Activated CD8-positive, alpha-beta T cell treated with anti-CD3 and anti-CD28 coated beads for 36 hours (primary cell): ENCODE data around the gene BCORL1. TPM values are rescaled to one million over a fixed set of nuclear protein-coding genes. Genes with fewer than 3 reads are reported as not detected.
A peak's percentile ranks its signal among the peaks of the same experiment; 100 is the strongest.

ENCODE experiments used
- ATAC-seq: fragments of 200-7000 bp; cut with Tn5 transposase; one replicate; pipeline ENCODE4 v1.10.0; 2021; ENCODE audit warnings: mild to moderate bottlenecking, moderate library complexity
- CTCF ChIA-PET: fragments of 350-600 bp; sonication (Branson Sonifier 250); formaldehyde crosslinking; loops from one replicate; lab custom pipeline; 2021; ENCODE audit warnings: antibody characterized with exemption; lab: Charles Lee
- POLR2A ChIA-PET: fragments of 350-600 bp; sonication (Branson Sonifier 250); formaldehyde crosslinking; loops from one replicate; lab custom pipeline; 2021; ENCODE audit warnings: antibody characterized with exemption; lab: Charles Lee
- DNase-seq: peaks from one replicate; pipeline ENCODE4 v3.0.0-alpha.2; 2020
- H3K27ac Mint-ChIP-seq: one replicate; pipeline ENCODE4 v1.8.0; 2021; ENCODE audit warnings: mild to moderate bottlenecking, mixed read lengths
- H3K27me3 Mint-ChIP-seq: one replicate; pipeline ENCODE4 v1.8.0; 2021; ENCODE audit warnings: mixed read lengths
- H3K36me3 Mint-ChIP-seq: one replicate; pipeline ENCODE4 v1.8.0; 2021; ENCODE audit warnings: low read depth, mixed read lengths
- H3K4me1 Mint-ChIP-seq: one replicate; pipeline ENCODE4 v1.8.0; 2021; ENCODE audit warnings: low read depth, mixed read lengths
- H3K4me3 Mint-ChIP-seq: one replicate; pipeline ENCODE4 v1.8.0; 2021; ENCODE audit warnings: mild to moderate bottlenecking, moderate library complexity, mixed read lengths
- H3K9me3 Mint-ChIP-seq: one replicate; pipeline ENCODE4 v1.8.0; 2021; ENCODE audit warnings: mixed read lengths
- intact Hi-C: fragments of 100-400 bp; cut with micrococcal nuclease; formaldehyde crosslinking; loops from one replicate; pipeline ENCODE4 v1.10.0; 2022
- total RNA-seq, 2 experiments: library from RNA; stranded (reverse); gene quantifications; one replicate each; pipeline ENCODE4 v1.2.3, GENCODE V29; 2021
- TF ChIP-seq, protein P1 (sequence below): fragments of 200-600 bp; IDR thresholded peaks from one replicate; pipeline ENCODE4 v1.8.0; 2022; ENCODE audit warnings: antibody characterized with exemption, mild to moderate bottlenecking

BCORL1 gene
- total RNA-seq, 2 experiments from 2014 or later = 7.1 to 9.9 TPM

DNA sequence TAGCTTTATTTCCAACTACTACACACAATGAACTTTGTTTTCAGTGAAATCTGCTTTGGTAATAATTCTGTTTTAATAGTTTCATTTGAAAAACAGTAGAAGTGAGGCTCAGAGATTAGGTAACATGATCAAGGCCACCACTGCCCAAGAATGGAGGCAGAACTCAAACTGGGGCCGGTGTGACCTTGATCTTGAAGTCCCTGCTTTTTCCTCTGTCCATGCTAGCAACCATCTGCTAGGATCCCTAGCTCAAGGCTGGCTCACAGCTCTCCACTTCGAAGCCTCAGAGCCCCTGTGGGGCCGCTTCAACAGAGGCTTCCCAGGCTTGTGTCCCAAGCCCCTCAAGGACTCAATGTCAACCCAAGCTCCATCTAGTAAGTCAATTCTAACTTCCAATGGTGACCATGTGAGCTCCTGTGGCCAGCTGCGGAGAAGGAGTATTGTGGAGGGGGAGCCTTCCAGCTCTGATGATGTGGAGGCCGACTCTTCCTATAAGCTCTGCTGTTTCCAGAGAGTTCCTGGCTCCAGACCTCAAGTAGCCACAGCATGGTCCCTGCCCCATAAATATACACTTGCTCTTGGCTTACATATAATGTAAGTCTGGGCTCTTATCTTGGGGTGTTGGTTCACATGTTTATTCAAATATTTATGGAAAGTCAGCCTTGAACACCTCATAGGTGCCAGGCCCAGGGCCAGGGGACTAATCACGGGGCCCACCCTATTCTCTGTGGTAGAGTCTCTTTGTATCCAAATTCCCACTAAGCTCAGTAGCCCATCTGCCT, 113.0 kb downstream of the BCORL1 start:
- H3K9me3 Mint-ChIP-seq = no peaks in the 10 kb centered on the region
- ChIA-PET POLR2A (interaction anchor here (0.5 to 2.3 kb wide), 4 partner anchors 10 to 78 kb away, joined by 3 to 10 read pairs (median 4); no protein-coding TSS in a partner anchor), CTCF (interaction anchor here (0.8 to 1.7 kb wide), 4 partner anchors 14 to 35 kb away, joined by 3 to 6 read pairs (median 4); partner anchors contain the start of gene ELF4)
- no peak for ATAC-seq
- DNase-seq = no peak
- no peak overlapping the region for H3K4me3 Mint-ChIP-seq
- peaks cover under 1% of the 10 kb centered on the region for H3K36me3 Mint-ChIP-seq
- TF ChIP-seq, protein P1, sequence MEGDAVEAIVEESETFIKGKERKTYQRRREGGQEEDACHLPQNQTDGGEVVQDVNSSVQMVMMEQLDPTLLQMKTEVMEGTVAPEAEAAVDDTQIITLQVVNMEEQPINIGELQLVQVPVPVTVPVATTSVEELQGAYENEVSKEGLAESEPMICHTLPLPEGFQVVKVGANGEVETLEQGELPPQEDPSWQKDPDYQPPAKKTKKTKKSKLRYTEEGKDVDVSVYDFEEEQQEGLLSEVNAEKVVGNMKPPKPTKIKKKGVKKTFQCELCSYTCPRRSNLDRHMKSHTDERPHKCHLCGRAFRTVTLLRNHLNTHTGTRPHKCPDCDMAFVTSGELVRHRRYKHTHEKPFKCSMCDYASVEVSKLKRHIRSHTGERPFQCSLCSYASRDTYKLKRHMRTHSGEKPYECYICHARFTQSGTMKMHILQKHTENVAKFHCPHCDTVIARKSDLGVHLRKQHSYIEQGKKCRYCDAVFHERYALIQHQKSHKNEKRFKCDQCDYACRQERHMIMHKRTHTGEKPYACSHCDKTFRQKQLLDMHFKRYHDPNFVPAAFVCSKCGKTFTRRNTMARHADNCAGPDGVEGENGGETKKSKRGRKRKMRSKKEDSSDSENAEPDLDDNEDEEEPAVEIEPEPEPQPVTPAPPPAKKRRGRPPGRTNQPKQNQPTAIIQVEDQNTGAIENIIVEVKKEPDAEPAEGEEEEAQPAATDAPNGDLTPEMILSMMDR = no peak
- intact Hi-C loops = no loop called here
- H3K27ac Mint-ChIP-seq = no peak overlapping the region
- peaks cover 67% of the 10 kb centered on the region for H3K4me1 Mint-ChIP-seq
- H3K27me3 Mint-ChIP-seq = no peaks in the 10 kb centered on the region

DNA sequence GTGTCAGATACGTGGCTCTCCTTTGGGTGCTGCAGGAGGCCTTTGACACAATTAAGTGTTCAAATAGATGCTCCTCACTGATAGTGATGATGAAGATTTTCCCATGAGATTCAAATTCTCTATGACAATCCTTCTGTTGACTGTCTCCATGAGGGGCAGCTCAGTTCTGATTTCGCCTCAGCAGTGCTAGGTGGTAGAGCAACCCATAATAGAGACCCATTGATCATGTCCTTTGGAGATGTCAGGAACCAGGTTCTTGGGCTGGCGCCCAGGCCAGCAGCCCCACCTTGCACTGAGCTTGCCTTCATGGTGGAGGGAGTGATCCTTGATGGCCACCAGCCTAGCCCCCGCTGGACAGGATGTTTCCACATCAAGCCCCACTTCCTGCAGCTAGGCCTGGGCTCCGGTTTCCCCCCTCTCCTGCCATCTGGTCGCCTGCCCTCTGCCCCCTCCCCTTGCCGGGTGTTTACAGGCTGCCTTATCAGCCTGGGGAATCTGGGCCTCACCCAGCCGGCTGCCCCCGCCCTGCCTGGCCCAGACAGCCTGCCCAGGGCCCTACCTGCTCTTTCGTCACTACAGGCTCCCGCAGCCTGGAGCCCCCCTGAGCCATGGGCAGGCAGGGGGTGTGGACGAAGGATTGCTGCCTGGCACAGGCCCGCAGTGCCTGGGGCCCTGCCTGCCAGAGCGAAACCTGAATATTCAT, 115.2 kb downstream of the BCORL1 start:
- intact Hi-C loops = no loop called here
- DNase-seq (peak; percentile 23), ATAC-seq (peak; percentile 59)
- Mint-ChIP-seq H3K27ac (peak overlapping the region; percentile 81), H3K36me3 (no peaks in the 10 kb centered on the region), H3K4me3 (no peak overlapping the region), H3K9me3 (no peaks in the 10 kb centered on the region), H3K27me3 (no peaks in the 10 kb centered on the region), H3K4me1 (peaks cover 65% of the 10 kb centered on the region)
- ChIA-PET POLR2A (interaction anchor here (0.8 to 1.0 kb wide), 3 partner anchors 9 to 12 kb away, joined by 3 read pairs; no protein-coding TSS in a partner anchor), CTCF (interaction anchor here (1.5 to 2.1 kb wide), 2 partner anchors 17 to 22 kb away, joined by 3 to 14 read pairs; no protein-coding TSS in a partner anchor)
- TF ChIP-seq, protein P1 = no peak

DNA sequence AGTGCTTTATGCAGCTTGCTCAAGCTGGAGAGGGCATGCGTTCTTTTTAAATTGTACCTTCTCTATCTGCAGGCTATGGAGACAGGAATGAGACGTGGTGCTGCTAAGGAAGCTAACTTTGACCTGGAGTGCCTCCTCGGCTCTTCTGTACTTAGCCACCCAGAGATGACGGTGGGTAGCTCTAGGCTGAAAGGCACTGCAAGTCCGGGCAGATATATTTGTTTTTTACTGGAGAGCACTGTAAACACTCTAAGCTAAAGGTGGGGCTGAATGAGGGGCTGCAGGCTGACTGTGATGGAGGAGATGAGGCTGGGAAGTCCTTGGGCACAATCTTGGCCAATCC, 115.7 kb downstream of the BCORL1 start:
- H3K4me1 Mint-ChIP-seq = peaks cover 66% of the 10 kb centered on the region
- DNase-seq (no peak), ATAC-seq (peak; percentile 14)
- ChIA-PET POLR2A (interaction anchor here (0.7 to 1.0 kb wide), 4 partner anchors 8 to 241 kb away, joined by 3 read pairs; partner anchors contain the start of gene SLC25A14), CTCF (interaction anchor here (1.5 to 2.1 kb wide), 2 partner anchors 18 to 21 kb away, joined by 3 to 14 read pairs; no protein-coding TSS in a partner anchor)
- intact Hi-C loops = no loop called here
- TF ChIP-seq, protein P1 = no peak
- no peaks in the 10 kb centered on the region for H3K9me3 Mint-ChIP-seq
- H3K36me3 Mint-ChIP-seq = no peaks in the 10 kb centered on the region
- H3K27ac Mint-ChIP-seq = peak overlapping the region; percentile 81
- H3K4me3 Mint-ChIP-seq = no peak overlapping the region
- no peaks in the 10 kb centered on the region for H3K27me3 Mint-ChIP-seq

DNA sequence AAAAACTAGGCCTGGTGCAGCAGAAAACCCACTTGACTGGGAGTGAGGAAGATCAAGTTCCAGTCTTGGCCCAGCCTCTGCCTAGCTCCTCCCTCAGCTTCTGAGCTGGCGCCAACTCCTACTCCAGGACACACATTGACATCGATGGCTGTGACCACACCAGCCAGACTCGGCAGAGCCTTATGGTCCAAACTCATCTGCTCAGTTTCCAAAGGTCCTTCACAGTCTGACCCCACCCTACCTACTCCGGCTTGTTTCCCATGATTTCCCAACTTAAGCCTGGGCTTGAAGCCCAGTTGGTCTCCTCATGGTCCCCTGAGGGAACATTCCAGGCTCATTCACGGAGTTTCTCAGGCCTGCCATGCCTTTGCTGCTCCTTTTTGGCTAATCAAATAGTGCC, 117.7 kb downstream of the BCORL1 start:
- H3K36me3 Mint-ChIP-seq = no peaks in the 10 kb centered on the region
- no peaks in the 10 kb centered on the region for H3K27me3 Mint-ChIP-seq
- H3K27ac Mint-ChIP-seq = no peak overlapping the region
- no peak for DNase-seq
- ChIA-PET CTCF (interaction anchor here (1.1 kb wide), 2 partner anchors 18 to 20 kb away, joined by 3 read pairs; no protein-coding TSS in a partner anchor), POLR2A (no interaction called here)
- TF ChIP-seq, protein P1 = no peak
- ATAC-seq = no peak
- H3K9me3 Mint-ChIP-seq = no peaks in the 10 kb centered on the region
- H3K4me3 Mint-ChIP-seq = no peak overlapping the region
- peaks cover 65% of the 10 kb centered on the region for H3K4me1 Mint-ChIP-seq
- intact Hi-C loops = no loop called here
